Neuron (in vitro differentiated cells): ENCODE results near the gene TRIM44.
"Not testable (repeated sequence)": the region's sequence is repeated elsewhere in the genome, so short reads cannot be mapped to it uniquely, and the experiment has no call there.

Experiments used
- H2AFZ ChIP-seq: one replicate; pipeline ENCODE4 v1.6.1; 2013; ENCODE audit warnings: low read depth, mild to moderate bottlenecking, inconsistent platforms, low read length, moderate library complexity
- H3K27me3 ChIP-seq: one replicate; pipeline ENCODE4 v1.6.1; 2013; ENCODE audit warnings: low read length; ENCODE audit not compliant: insufficient read depth
- H3K36me3 ChIP-seq: one replicate; pipeline ENCODE4 v1.6.1; 2013; ENCODE audit warnings: low read length; ENCODE audit not compliant: insufficient read depth
- H3K4me1 ChIP-seq: one replicate; pipeline ENCODE4 v1.6.1; 2013; ENCODE audit warnings: low read length; ENCODE audit not compliant: insufficient read depth
- H3K4me3 ChIP-seq: 2 replicates; pipeline ENCODE4 v1.5.1; 2013; ENCODE audit warnings: mild to moderate bottlenecking, low read length, moderate library complexity
- H3K9me3 ChIP-seq: one replicate; pipeline ENCODE4 v1.6.1; 2013; ENCODE audit warnings: low read length

The TRIM44 gene

DNA sequence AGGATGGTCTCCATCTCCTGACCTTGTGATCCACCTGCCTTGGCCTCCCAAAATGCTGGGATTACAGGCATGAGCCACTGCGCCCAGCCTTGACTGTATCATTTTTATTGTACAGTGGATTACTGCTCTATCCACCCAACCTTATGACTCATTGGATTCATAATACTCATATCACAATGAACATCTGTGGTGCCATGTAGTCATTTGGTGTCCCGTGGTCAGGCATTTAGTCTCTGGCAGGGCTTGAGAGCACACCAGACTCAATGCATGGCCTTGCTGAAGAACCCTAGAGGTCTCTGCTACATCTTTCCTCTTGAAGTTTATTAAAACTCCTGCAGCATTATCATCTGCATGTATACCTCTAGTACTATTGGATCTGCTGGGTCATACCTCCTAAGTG is 183.3 kb downstream of the TRIM44 start:
- Histone ChIP-seq H3K4me3 (no peak overlapping the region), H2AFZ (no peak overlapping the region), H3K36me3 (no peaks in the 10 kb centered on the region), H3K4me1 (no peaks in the 10 kb centered on the region), H3K9me3 (peaks cover 3% of the 10 kb centered on the region), H3K27me3 (no peaks in the 10 kb centered on the region)

DNA sequence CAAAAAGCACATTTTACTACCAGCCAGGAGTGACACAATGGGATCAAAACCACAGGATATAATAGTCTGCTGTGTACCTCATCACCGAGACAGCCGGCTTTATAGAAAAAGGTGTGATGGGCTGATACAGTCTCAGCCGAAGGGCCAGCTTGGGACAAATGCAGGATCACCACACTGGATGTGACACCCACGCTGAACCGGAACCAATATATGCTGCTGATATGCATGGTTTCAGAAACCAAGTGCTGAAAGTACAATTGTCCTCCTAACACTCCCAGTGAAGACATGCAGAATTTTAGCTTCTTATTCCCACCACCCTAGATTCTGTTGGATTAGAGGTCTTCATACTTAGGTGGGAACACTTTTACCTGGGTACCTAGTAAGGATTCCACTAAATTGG is 184.3 kb downstream of the TRIM44 start:
- H3K36me3 ChIP-seq = no peaks in the 10 kb centered on the region
- H3K4me1 ChIP-seq = no peaks in the 10 kb centered on the region
- H3K4me3 ChIP-seq = no peak overlapping the region
- peaks cover 3% of the 10 kb centered on the region for H3K9me3 ChIP-seq
- H2AFZ ChIP-seq = no peak overlapping the region
- no peaks in the 10 kb centered on the region for H3K27me3 ChIP-seq

DNA sequence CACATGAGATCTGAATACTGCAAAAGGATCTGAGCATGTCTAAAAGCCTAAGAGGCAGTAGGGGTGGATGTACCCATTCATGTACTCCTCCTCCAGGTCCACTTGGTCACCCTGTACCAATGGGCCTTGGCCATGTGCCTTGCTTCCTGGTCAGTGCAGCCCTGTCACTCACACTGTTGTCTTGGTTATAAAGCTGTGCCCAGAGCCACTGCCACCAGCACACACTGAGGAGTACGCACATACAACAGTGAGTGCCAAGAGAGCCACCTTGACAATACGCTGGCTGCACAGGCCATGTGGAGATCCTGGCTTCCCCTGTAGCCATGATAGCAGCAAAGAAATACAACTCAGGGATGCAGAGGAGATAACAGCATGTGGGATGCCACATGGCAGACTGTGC is 184.9 kb downstream of the TRIM44 start:
- peaks cover 3% of the 10 kb centered on the region for H3K9me3 ChIP-seq
- no peaks in the 10 kb centered on the region for H3K4me1 ChIP-seq
- H3K36me3 ChIP-seq = no peaks in the 10 kb centered on the region
- no peak overlapping the region for H3K4me3 ChIP-seq
- H2AFZ ChIP-seq = no peak overlapping the region
- no peaks in the 10 kb centered on the region for H3K27me3 ChIP-seq

DNA sequence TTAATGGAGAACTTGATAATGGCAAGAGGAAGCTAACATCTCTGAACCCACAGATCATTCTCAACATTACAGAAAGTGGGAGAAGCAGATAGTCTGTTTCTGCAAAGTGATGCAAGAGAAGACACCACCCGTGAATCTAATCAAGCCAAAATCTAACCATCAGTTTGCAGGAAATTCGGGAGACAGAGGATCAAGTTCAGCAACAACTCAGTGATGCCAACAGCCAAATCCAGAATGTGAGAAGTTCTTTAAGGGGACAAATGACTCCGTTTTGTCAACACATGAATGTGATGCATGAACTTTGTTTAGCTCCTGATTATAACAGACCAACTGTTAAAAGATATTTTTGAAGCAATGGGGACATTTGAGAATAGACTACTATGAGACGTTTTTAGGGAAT is 186.0 kb downstream of the TRIM44 start:
- no peaks in the 10 kb centered on the region for H3K4me1 ChIP-seq
- H3K27me3 ChIP-seq = no peaks in the 10 kb centered on the region
- H2AFZ ChIP-seq = no peak overlapping the region
- H3K36me3 ChIP-seq = no peaks in the 10 kb centered on the region
- peaks cover 3% of the 10 kb centered on the region for H3K9me3 ChIP-seq
- H3K4me3 ChIP-seq = no peak overlapping the region

DNA sequence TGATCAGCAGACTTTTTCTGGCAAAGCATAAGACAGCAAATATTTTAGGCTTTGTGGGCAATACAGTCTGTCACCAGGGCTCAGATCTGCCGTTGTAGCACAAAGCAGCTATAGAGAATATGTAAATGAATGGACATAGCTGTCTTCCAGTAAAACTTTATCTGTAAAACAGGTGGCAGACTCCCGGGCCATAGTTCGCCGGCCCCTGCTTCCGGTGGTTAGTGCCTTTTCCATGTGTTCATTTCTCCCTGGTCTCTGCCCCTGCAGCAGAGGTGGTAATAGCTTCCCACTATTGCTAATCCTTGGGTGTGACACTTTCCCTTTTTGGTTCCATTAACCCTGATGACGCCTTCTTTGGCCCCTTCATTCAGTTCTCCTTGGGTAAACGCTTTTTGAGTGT is 187.6 kb downstream of the TRIM44 start:
- H3K27me3 ChIP-seq = no peaks in the 10 kb centered on the region
- H3K9me3 ChIP-seq = peaks cover 3% of the 10 kb centered on the region
- H3K4me3 ChIP-seq = no peak overlapping the region
- H2AFZ ChIP-seq = no peak overlapping the region
- H3K36me3 ChIP-seq = no peaks in the 10 kb centered on the region
- peaks cover 7% of the 10 kb centered on the region for H3K4me1 ChIP-seq

DNA sequence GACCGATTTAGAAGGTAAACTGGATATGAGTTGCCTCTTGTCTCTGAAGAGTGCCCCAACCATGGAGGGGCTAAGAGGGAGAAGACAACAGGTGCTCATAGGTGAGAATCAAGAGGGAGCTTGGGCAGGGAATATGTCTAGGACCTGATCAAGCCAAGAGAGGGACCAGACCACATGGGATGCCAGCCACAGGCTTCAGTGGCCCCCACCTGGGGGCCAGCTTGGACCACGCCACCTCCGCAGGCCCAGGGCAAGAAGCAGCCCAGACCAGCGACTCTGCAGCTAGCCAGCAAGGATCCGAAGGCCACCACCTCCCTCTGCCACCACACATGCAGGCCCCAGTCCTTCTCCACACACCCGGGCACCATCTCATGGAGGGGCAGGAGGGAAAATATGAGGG is 188.8 kb downstream of the TRIM44 start:
- H3K36me3 ChIP-seq = no peaks in the 10 kb centered on the region
- no peak overlapping the region for H3K4me3 ChIP-seq
- H3K27me3 ChIP-seq = no peaks in the 10 kb centered on the region
- H2AFZ ChIP-seq = no peak overlapping the region
- peaks cover 3% of the 10 kb centered on the region for H3K9me3 ChIP-seq
- H3K4me1 ChIP-seq = peaks cover 8% of the 10 kb centered on the region

DNA sequence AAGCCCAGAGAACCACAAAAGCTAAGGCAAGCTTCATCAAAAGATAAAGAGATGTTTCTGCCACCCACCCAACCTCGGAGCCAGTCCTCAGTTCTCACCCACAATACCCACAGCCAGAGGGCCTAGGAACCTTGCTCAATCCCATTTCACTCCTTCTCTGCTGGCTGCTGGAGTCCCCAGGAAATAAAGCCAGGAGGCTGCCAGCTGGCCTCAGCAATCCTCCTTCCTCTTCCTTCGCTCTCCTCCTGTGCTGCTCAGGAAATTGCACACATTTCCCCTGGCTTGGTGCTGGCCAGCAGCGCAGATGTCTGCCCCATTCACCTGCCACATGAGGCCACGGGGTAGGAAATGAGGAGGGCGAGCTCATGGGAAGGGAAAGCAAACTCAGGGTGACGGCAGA is 189.5 kb downstream of the TRIM44 start:
- Histone ChIP-seq H3K4me1 (peaks cover 8% of the 10 kb centered on the region), H3K9me3 (peaks cover 3% of the 10 kb centered on the region), H2AFZ (no peak overlapping the region), H3K4me3 (no peak overlapping the region), H3K27me3 (peaks cover 2% of the 10 kb centered on the region), H3K36me3 (no peaks in the 10 kb centered on the region)

DNA sequence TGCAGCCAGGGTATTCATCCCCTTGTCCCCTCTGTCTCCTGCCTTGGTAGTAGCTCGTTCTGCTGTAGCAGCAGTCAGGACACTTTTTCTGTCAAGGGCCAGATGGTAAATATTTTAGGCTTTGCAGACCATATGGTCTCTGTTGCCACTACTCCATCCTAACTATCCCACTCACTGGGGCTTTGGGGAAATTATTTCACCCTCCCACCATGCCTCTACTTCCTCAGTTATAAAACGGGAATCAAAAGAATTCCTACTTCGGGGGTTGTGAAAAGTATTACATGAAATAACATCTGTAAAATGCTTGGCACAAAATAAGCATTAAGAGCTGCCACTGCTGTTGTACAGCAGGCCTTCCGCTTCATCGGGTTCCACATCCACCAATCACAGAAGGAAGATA is 191.4 kb downstream of the TRIM44 start:
- Histone ChIP-seq H3K4me1 (peaks cover 8% of the 10 kb centered on the region), H3K4me3 (no peak overlapping the region), H3K36me3 (no peaks in the 10 kb centered on the region), H3K27me3 (peaks cover 2% of the 10 kb centered on the region), H3K9me3 (peaks cover 3% of the 10 kb centered on the region), H2AFZ (no peak overlapping the region)

DNA sequence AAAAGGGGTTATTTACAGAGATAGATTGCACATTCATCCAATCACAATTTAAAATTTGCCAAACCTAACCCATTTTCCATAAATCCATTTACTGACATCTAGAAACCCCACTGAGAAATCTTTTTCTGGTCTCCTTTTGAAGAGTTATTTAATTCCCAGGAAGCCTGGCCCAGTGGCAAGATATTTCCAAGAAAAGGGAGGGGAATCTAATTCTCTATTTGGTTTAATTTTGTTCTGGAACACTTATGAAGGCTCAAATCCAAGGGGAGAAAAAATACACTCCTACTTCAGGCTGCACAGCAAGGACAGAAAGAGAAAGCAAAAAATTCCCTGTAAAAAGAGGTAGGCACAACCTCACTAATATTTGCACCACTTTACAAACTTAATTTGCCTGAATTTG is 193.1 kb downstream of the TRIM44 start:
- Histone ChIP-seq H3K27me3 (peaks cover 2% of the 10 kb centered on the region), H3K4me1 (peaks cover 8% of the 10 kb centered on the region), H2AFZ (no peak overlapping the region), H3K4me3 (no peak overlapping the region), H3K9me3 (no peaks in the 10 kb centered on the region), H3K36me3 (no peaks in the 10 kb centered on the region)

DNA sequence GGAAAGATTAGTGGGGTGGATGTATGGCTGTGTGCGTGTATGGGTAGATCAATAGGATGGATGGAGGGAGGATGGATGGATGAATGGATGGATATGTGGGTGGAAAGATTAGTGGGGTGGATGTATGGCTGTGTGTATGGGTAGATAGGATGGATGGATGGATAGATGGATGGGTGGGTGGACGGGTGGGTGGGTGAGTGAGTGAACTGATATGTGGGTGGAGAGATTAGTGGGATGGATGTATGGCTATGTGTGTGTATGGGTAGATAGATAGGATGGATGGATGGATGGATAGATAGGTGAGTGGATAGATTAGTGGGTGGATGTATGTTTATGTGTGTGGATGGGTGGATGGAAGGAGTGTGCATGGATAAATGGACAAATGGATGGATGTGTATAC is 193.7 kb downstream of the TRIM44 start:
- no peaks in the 10 kb centered on the region for H3K9me3 ChIP-seq

DNA sequence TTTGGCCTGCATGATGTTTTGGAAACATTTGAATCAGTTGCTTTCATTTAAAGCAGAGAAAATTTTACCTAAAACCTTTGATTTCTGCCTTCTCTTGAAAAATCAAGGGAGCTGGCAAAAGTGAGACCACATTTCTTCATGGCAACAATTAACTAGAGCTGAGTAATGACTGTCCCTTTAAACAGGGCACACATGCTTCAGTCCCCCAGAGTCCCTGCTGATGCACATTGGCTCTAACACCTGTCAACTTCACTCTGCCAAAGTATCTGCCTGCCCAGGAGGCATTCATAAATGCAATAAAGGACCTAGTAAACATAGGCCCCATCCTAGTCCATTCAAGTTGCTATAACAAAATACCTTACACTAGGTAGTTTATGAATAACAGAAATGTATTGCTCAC is 194.2 kb downstream of the TRIM44 start:
- H3K4me3 ChIP-seq = no peak overlapping the region
- H2AFZ ChIP-seq = no peak overlapping the region
- peaks cover 2% of the 10 kb centered on the region for H3K27me3 ChIP-seq
- no peaks in the 10 kb centered on the region for H3K9me3 ChIP-seq
- H3K4me1 ChIP-seq = peaks cover 8% of the 10 kb centered on the region
- H3K36me3 ChIP-seq = no peaks in the 10 kb centered on the region

More for the DNA sequence above, 193.7 kb downstream of the TRIM44 start:
- H2AFZ ChIP-seq = no peak overlapping the region
- H3K27me3 ChIP-seq = peaks cover 2% of the 10 kb centered on the region
- peaks cover 8% of the 10 kb centered on the region for H3K4me1 ChIP-seq
- no peaks in the 10 kb centered on the region for H3K36me3 ChIP-seq
- no peak overlapping the region for H3K4me3 ChIP-seq

DNA sequence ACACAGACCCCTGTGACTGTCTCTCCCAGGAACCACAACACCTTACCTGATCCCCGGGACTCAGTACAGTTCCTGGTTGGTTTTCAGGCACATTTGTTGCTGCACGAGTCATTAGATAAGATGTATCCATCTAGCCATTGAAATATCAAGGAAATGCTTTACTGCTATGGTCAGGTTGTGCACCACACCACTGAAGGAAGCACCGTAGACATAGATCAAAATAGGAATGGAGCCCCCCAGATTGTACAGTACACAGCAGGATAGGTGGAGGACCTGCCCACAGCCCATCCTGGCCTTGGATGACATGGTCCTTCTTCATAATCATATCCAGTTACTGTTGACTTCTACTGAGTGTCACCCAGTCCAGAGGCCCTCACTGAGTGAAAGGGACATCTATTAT is 195.3 kb downstream of the TRIM44 start:
- Histone ChIP-seq H3K36me3 (no peaks in the 10 kb centered on the region), H3K27me3 (peaks cover 2% of the 10 kb centered on the region), H3K4me3 (no peak overlapping the region), H2AFZ (no peak overlapping the region), H3K4me1 (peaks cover 8% of the 10 kb centered on the region), H3K9me3 (no peaks in the 10 kb centered on the region)

DNA sequence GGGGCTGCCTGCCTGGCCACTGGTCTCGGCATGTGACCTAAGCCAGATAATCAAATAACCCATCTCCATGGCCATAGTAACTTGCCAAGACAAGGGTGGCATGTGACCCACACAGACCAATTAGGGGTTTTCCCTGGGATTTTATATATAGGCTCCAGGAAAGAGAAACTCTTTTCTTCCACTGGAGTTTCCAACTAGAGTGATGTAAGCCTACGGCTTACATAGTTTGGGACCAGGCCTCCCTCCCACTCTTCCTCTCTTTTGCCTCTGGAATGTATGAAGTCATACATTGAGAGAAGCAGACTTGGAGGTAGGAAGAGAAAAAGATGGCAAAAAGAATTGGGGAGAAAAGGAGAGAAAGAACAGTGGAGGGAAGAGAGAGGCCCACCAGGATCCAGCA is 196.7 kb downstream of the TRIM44 start:
- H3K27me3 ChIP-seq = peaks cover 2% of the 10 kb centered on the region
- H3K9me3 ChIP-seq = peaks cover 1% of the 10 kb centered on the region

DNA sequence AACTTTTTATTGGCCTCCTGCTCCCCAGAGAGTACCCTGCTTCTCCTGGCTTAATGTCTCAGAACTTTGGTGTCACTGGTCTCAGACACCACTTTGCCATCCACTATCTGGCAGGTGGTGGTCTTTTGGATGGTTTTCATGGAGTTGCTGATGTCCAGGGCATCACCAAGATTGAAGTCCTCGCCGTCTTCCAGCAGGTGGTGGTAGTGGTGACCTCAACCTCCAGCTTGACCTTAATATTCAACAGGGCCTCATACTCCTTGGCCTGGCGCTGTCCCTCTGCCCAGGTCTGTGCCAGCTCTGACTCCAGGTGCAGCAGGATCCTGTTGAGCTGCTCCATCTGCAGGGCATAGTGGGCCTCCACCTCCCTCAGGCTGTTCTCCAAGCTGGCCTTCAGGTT is 197.6 kb downstream of the TRIM44 start:
- H3K4me3 ChIP-seq, H2AFZ ChIP-seq, H3K9me3 ChIP-seq, H3K27me3 ChIP-seq, H3K36me3 ChIP-seq, H3K4me1 ChIP-seq: not testable (repeated sequence)

More for the DNA sequence above, 196.7 kb downstream of the TRIM44 start:
- Histone ChIP-seq H2AFZ (no peak overlapping the region), H3K4me1 (peaks cover 8% of the 10 kb centered on the region), H3K4me3 (no peak overlapping the region), H3K36me3 (no peaks in the 10 kb centered on the region)
